Esophagus muscularis mucosa (tissue), 4 donors: ENCODE measurements around the gene HSBP1L1. TPM values are rescaled to one million over a fixed set of nuclear protein-coding genes. Genes with fewer than 3 reads are reported as not detected.

Experiments used
- DNase-seq: peaks from one replicate; pipeline ENCODE4 v3.0.0-alpha.2; 2017; ENCODE audit errors: extremely low spot score
- H3K27ac ChIP-seq, 4 donors: fragments of 200-600 bp; sonication (generic); replicated peaks in 1 of 4; 1 replicate in 3 of 4; 2 replicates in 1 of 4; pipeline ENCODE4 v1.5.1; 2016 to 2019; ENCODE audit warnings: mild to moderate bottlenecking in 1 of 4
- H3K27me3 ChIP-seq, 4 donors: fragments of 200-600 bp; sonication (generic); one replicate each; pipeline versions ENCODE4 v1.5.1 to v1.6.0; 2016 to 2019
- H3K36me3 ChIP-seq, 4 donors: fragments of 200-600 bp; sonication (generic); one replicate each; pipeline ENCODE4 v1.5.1; 2016 to 2019
- H3K4me1 ChIP-seq, 4 donors: fragments of 200-600 bp; sonication (generic); one replicate each; pipeline ENCODE4 v1.5.1; 2016 to 2019
- H3K4me3 ChIP-seq, 4 donors: fragments of 200-600 bp; sonication (generic); 1 replicate in 2 of 4; 2 replicates in 2 of 4; pipeline ENCODE4 v1.5.1; 2016 to 2019; ENCODE audit warnings: mild to moderate bottlenecking in 4 of 4, moderate library complexity in 1 of 4
- H3K9me3 ChIP-seq, 4 donors: fragments of 200-600 bp; sonication (generic); 1 replicate in 3 of 4; 2 replicates in 1 of 4; pipeline ENCODE4 v1.5.1; 2016 to 2019
- EP300 ChIP-seq: sonication (generic); formaldehyde crosslinking; IDR thresholded peaks from one replicate; pipeline ENCODE4 v1.6.1; 2017; ENCODE audit warnings: antibody characterized with exemption
- POLR2A ChIP-seq: fragments of 450-650 bp; IDR thresholded peaks from one replicate; pipeline ENCODE4 v1.6.1; 2017; ENCODE audit warnings: antibody characterized with exemption, moderate library complexity, mild to moderate bottlenecking, low read depth
- POLR2AphosphoS5 ChIP-seq, 2 donors: sonication (generic); formaldehyde crosslinking; IDR thresholded peaks; one replicate each; pipeline ENCODE4 v1.6.1; 2017; ENCODE audit warnings: antibody characterized with exemption in 2 of 2
- WGBS: methylation state at CpG from one replicate; pipeline ENCODE4 v1.1.5; 2018; 5-methylcytosine and 5-hydroxymethylcytosine counted together
- intact Hi-C: fragments of 100-400 bp; cut with DNase I; formaldehyde crosslinking; loops from one replicate; pipeline ENCODE4 v1.15.1; 2023
- total RNA-seq, 4 donors: library from RNA; depleted of rRNA; stranded (reverse); fragments of >200 nt; gene quantifications; one replicate each; pipeline versions ENCODE4 v1.1.0 to v1.2.1, GENCODE V29; 2016
- TF ChIP-seq, protein P1 (sequence below), 3 experiments: fragments of 200-600 bp in 2 of 3; fragments of 450-650 bp in 1 of 3; sonication (generic) in 2 of 3; IDR thresholded peaks; one replicate each; pipeline ENCODE4 v1.5.1; 2017 to 2019; ENCODE audit warnings: antibody characterized with exemption in 3 of 3, mild to moderate bottlenecking in 2 of 3, moderate library complexity in 1 of 3

HSBP1L1 gene
- total RNA-seq, 4 donors from 2014 or later, result 4.6 to 7.2 (median 6.6) TPM

DNA sequence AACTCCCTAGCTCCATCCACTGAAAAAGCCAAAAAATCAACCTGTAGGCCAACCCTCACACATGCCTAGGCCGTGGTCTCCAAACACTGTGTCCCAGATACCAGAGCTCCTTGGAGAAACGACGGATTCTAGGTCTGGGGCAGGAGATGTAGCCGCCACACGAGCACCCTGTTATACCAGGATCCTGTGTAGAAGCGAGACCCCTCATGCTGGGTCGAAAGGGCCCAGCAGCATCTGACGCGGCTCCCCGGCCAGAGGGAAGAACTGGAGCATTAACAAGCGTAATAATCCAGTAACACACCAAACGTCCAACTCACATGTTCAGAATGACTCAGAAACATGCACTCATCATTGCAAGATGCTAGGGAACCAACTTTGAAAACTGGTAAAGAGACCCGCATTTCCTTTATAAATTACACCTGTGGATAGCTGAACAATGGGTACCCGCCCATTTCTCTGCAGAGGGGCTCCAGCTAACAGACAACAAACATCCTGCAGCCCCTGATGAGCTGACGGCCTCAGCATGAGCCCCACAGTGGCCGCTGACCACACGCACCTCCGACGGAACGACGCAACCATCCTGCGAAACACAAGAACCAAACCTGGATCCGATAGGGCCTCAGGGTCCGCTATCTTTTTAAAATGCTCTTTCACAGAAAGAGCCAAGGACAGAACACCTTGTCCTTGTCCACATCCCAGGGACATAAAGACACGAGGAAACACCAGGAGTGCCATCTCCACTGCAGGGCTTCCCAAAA lies 27.2 kb upstream of the HSBP1L1 start:
- no peak overlapping the region for H3K27ac ChIP-seq
- peaks cover 0 to 15% (median 7%) of the 10 kb centered on the region in 4 donors for H3K9me3 ChIP-seq
- H3K27me3 ChIP-seq, result no peaks in the 10 kb centered on the region
- intact Hi-C loops, result no loop called here
- H3K4me3 ChIP-seq, result no peak overlapping the region
- H3K36me3 ChIP-seq, result peaks cover 13 to 74% (median 46%) of the 10 kb centered on the region in 4 donors
- peaks cover 3 to 18% (median 13%) of the 10 kb centered on the region in 4 donors for H3K4me1 ChIP-seq
- WGBS, result 95% methylated on average over 25 of the region's 25 CpGs
- DNase-seq, result no peak
- TF ChIP-seq POLR2AphosphoS5 (IDR thresholded peaks at IDR 0.05) (no peak), POLR2A (no peak), EP300 (no peak)
- TF ChIP-seq, protein P1, sequence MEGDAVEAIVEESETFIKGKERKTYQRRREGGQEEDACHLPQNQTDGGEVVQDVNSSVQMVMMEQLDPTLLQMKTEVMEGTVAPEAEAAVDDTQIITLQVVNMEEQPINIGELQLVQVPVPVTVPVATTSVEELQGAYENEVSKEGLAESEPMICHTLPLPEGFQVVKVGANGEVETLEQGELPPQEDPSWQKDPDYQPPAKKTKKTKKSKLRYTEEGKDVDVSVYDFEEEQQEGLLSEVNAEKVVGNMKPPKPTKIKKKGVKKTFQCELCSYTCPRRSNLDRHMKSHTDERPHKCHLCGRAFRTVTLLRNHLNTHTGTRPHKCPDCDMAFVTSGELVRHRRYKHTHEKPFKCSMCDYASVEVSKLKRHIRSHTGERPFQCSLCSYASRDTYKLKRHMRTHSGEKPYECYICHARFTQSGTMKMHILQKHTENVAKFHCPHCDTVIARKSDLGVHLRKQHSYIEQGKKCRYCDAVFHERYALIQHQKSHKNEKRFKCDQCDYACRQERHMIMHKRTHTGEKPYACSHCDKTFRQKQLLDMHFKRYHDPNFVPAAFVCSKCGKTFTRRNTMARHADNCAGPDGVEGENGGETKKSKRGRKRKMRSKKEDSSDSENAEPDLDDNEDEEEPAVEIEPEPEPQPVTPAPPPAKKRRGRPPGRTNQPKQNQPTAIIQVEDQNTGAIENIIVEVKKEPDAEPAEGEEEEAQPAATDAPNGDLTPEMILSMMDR (IDR thresholded peaks at IDR 0.05), result no peak

DNA sequence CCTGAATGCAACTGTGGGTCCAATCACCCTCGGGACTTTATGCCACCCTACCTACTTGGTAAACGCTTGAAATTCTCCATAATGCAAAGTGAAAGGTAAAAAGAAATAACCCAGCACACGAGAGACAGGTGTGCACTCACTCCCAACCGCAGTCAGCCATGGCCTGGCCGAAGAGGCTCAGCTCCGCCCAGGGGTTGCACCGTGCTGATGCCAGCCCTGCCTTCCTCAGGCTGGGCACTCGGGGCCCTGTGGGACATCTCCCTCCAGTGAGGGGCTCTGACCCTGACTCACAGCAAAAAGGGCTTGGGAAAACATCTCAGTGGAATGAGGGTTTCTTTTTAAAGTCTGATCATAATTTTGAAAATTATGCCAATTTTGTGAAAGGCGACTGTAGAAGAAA lies 26.2 kb upstream of the HSBP1L1 start:
- peaks cover 0 to 6% (median 2%) of the 10 kb centered on the region in 4 donors for H3K9me3 ChIP-seq
- peaks cover 22 to 81% (median 55%) of the 10 kb centered on the region in 4 donors for H3K36me3 ChIP-seq
- DNase-seq, result no peak
- H3K4me3 ChIP-seq, result no peak overlapping the region
- intact Hi-C loops, result no loop called here
- H3K27ac ChIP-seq, result no peak overlapping the region
- 89% methylated on average over 9 of the region's 9 CpGs for WGBS
- no peak for TF ChIP-seq POLR2A
- TF ChIP-seq EP300, result no peak
- no peak for TF ChIP-seq POLR2AphosphoS5 (IDR thresholded peaks at IDR 0.05)
- TF ChIP-seq, protein P1 (IDR thresholded peaks at IDR 0.05), result no peak
- H3K4me1 ChIP-seq, result peaks cover 3 to 24% (median 13%) of the 10 kb centered on the region in 4 donors
- no peaks in the 10 kb centered on the region for H3K27me3 ChIP-seq

DNA sequence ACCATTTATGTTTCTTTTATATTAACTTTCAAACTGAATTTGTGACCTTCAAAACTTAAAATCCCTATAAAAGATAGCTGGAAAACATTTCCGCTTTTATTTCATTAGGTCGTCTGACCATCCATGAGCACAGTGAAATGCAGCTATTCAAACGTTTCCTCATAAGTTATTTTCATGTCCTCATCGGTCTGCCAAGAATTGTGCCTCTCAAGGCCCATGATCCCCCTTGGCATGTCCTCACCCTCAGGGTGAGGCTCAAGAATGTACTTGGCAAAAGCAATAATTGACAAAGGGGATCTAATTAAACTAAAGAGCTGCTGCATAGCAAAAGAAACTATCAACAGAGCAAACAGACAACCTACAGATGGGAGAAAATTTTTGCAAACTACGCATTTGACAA lies 25.3 kb upstream of the HSBP1L1 start:
- Histone ChIP-seq H3K36me3 (peaks cover 22 to 78% (median 58%) of the 10 kb centered on the region in 4 donors), H3K27ac (peak overlapping the region in 1 of 4 donors; percentile 23), H3K4me1 (peaks cover 9 to 24% (median 17%) of the 10 kb centered on the region in 4 donors), H3K4me3 (no peak overlapping the region), H3K27me3 (no peaks in the 10 kb centered on the region), H3K9me3 (no peaks in the 10 kb centered on the region)
- DNase-seq, result no peak
- 64% methylated on average over 5 of the region's 5 CpGs for WGBS
- intact Hi-C loops, result no loop called here
- no peak for TF ChIP-seq POLR2A
- TF ChIP-seq POLR2AphosphoS5 (IDR thresholded peaks at IDR 0.05), result no peak
- TF ChIP-seq, protein P1 (IDR thresholded peaks at IDR 0.05), result no peak
- no peak for TF ChIP-seq EP300

DNA sequence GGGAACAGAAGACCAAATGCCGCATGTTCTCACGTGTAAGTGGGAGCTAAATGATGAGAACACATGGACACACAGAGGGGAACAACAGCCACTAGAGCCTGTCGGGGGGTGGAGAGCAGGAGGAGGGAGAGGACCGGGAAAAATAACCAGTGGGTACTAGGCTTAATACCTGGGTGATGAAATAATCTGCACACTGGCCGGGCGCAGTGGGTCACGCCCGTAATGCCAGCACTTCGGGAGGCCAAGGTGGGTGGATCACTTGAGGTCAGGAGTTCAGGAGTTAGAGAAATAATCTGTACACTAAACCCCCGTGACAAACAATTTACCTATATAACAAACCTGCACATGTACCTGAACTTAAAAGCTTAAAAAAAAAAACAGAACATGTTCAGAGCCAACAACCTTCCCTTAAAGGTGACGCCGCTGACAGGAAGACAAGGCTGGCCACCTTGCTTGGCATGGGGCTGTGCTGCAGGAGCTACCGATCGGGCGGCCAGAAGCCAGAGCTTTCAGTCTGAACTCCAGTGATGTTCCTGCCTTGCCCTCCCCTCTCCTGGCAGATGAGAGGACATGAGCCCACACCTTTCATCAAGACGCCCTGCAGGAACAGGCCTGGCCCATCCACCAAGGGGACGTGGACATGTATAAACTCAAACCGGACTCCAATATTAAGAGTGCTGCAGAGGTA lies 24.2 kb upstream of the HSBP1L1 start:
- no peak for DNase-seq
- Histone ChIP-seq H3K4me1 (peaks cover 18 to 33% (median 25%) of the 10 kb centered on the region in 4 donors), H3K4me3 (no peak overlapping the region), H3K27me3 (no peaks in the 10 kb centered on the region), H3K27ac (no peak overlapping the region), H3K9me3 (no peaks in the 10 kb centered on the region), H3K36me3 (peaks cover 22 to 69% (median 49%) of the 10 kb centered on the region in 4 donors)
- intact Hi-C loops, result no loop called here
- 89% methylated on average over 18 of the region's 18 CpGs for WGBS
- TF ChIP-seq EP300, result no peak
- no peak for TF ChIP-seq POLR2A
- TF ChIP-seq, protein P1 (IDR thresholded peaks at IDR 0.05), result no peak
